ENCODE results near the gene SUPT3H. TPM values are rescaled to one million over a fixed set of nuclear protein-coding genes. Genes with fewer than 3 reads are reported as not detected.

SUPT3H gene
- total and polyA plus RNA-seq, 2 of the 8 experiments (the other 6 are each of a cell fraction or from before 2014, with no cell fraction given): 18.8 to 23.0 TPM

- TF ChIP-seq ATF3 (IDR thresholded peaks at IDR 0.05; ENCODE audit: insufficient read depth, low read depth, low read length): no peak
These were observed 582.4 kb downstream of the SUPT3H start (continued) for GRCh38 chr6:44795326-44795725.
